Activated naive CD4-positive, alpha-beta T cell treated with anti-CD3 and anti-CD28 coated beads, Interleukin-2, amount 50 U/mL, for 72 hours (primary cell): Measurements from ENCODE around the gene GLE1. TPM values are rescaled to one million over a fixed set of nuclear protein-coding genes. Genes with fewer than 3 reads are reported as not detected.

Experiments
- ATAC-seq, 2 donors: fragments of 150-1000 bp; cut with Tn5 transposase; 2 replicates each; pipeline ENCODE4 v1.10.0; 2021; ENCODE audit warnings: mild to moderate bottlenecking in 2 of 2, moderate library complexity in 2 of 2
- DNase-seq, 2 donors: peaks; one replicate each; pipeline ENCODE4 v3.0.0; 2021 to 2022; ENCODE audit warnings: low spot score in 2 of 2
- H3K27ac Mint-ChIP-seq, 2 donors: one replicate each; pipeline ENCODE4 v1.8.0; 2022; ENCODE audit warnings: mild to moderate bottlenecking in 2 of 2, mixed read lengths in 2 of 2
- H3K36me3 Mint-ChIP-seq, 2 donors: one replicate each; pipeline ENCODE4 v1.8.0; 2022; ENCODE audit warnings: mixed read lengths in 2 of 2
- H3K9me3 Mint-ChIP-seq, 2 donors: one replicate each; pipeline ENCODE4 v1.8.0; 2022; ENCODE audit warnings: mixed read lengths in 2 of 2
- total RNA-seq, 2 donors: library from RNA; stranded (reverse); gene quantifications; one replicate each; pipeline ENCODE4 v1.2.3, GENCODE V29; 2022

The GLE1 gene
- total RNA-seq, 2 donors from 2014 or later, result 51.4 to 57.0 TPM

- H3K36me3 Mint-ChIP-seq, result peaks cover 0 to 11% of the 10 kb centered on the region in 2 donors
These were observed 22.2 kb downstream of the GLE1 start for GRCh38 chr9:128526720-128527119.

GRCh38 chr9:128528445-128529160 lies 24.1 kb downstream of the GLE1 start:
- ATAC-seq (no peak), DNase-seq (no peak)
- Mint-ChIP-seq H3K27ac (peak overlapping the region; percentile 60 to 74), H3K36me3 (peaks cover 0 to 5% of the 10 kb centered on the region in 2 donors), H3K9me3 (no peaks in the 10 kb centered on the region)

More at GRCh38 chr9:128526720-128527119, 22.2 kb downstream of the GLE1 start:
- Mint-ChIP-seq H3K9me3 (no peaks in the 10 kb centered on the region), H3K27ac (no peak overlapping the region)
- no peak for ATAC-seq
- DNase-seq, result no peak

- no peak for ATAC-seq
- no peaks in the 10 kb centered on the region for H3K9me3 Mint-ChIP-seq
- peaks cover 0 to 5% of the 10 kb centered on the region in 2 donors for H3K36me3 Mint-ChIP-seq
- DNase-seq, result no peak
- peak overlapping the region; percentile 46 to 74 for H3K27ac Mint-ChIP-seq
These were observed 24.7 kb downstream of the GLE1 start for GRCh38 chr9:128529191-128529590.

GRCh38 chr9:128532581-128532980 lies 28.1 kb downstream of the GLE1 start:
- Mint-ChIP-seq H3K9me3 (no peaks in the 10 kb centered on the region), H3K27ac (peak overlapping the region in 1 of 2 donors; percentile 91), H3K36me3 (peaks cover 0 to 6% of the 10 kb centered on the region in 2 donors)
- no peak for DNase-seq
- ATAC-seq, result no peak

GRCh38 chr9:128540634-128541360 lies 36.3 kb downstream of the GLE1 start:
- ATAC-seq, result no peak
- Mint-ChIP-seq H3K27ac (peak overlapping the region in 1 of 2 donors; percentile 8), H3K36me3 (peaks cover 0 to 6% of the 10 kb centered on the region in 2 donors), H3K9me3 (no peaks in the 10 kb centered on the region)
- DNase-seq, result no peak

- Mint-ChIP-seq H3K27ac (no peak overlapping the region), H3K9me3 (no peaks in the 10 kb centered on the region), H3K36me3 (peaks cover 0 to under 1% of the 10 kb centered on the region in 2 donors)
- DNase-seq, result no peak
- ATAC-seq, result no peak
These were observed 42.0 kb downstream of the GLE1 start for GRCh38 chr9:128546504-128546903.

GRCh38 chr9:128548876-128549275 lies 44.4 kb downstream of the GLE1 start:
- Mint-ChIP-seq H3K9me3 (no peaks in the 10 kb centered on the region), H3K27ac (no peak overlapping the region), H3K36me3 (peaks cover 0 to 7% of the 10 kb centered on the region in 2 donors)
- DNase-seq, result no peak
- ATAC-seq, result no peak

- H3K27ac Mint-ChIP-seq, result peak overlapping the region; percentile 23 to 51
- no peaks in the 10 kb centered on the region for H3K9me3 Mint-ChIP-seq
- H3K36me3 Mint-ChIP-seq, result peaks cover 0 to 7% of the 10 kb centered on the region in 2 donors
- ATAC-seq (peak; percentile 3 to 42), DNase-seq (peak in 1 of 2 donors; percentile 29)
These were observed 45.7 kb downstream of the GLE1 start for GRCh38 chr9:128550226-128550625.

GRCh38 chr9:128550770-128551656 lies 46.5 kb downstream of the GLE1 start:
- no peak for DNase-seq
- Mint-ChIP-seq H3K27ac (peak overlapping the region; percentile 92 to 98), H3K36me3 (peaks cover 0 to 7% of the 10 kb centered on the region in 2 donors), H3K9me3 (no peaks in the 10 kb centered on the region)
- ATAC-seq, result no peak

- peak overlapping the region; percentile 92 to 98 for H3K27ac Mint-ChIP-seq
- H3K36me3 Mint-ChIP-seq, result peaks cover 0 to 7% of the 10 kb centered on the region in 2 donors
- no peak for ATAC-seq
- H3K9me3 Mint-ChIP-seq, result no peaks in the 10 kb centered on the region
- DNase-seq, result no peak
These were observed 47.2 kb downstream of the GLE1 start for GRCh38 chr9:128551657-128552152.

- ATAC-seq, result peak; percentile 78 to 87
- Mint-ChIP-seq H3K27ac (peak within 1 kb of the TSS; percentile 92 to 98), H3K36me3 (peaks cover 0 to 7% of the 10 kb centered on the region in 2 donors), H3K9me3 (no peaks in the 10 kb centered on the region)
- DNase-seq, result peak; percentile 96 to 98
These were observed 47.7 kb downstream of the GLE1 start, which contains the start of gene SPTAN1 for GRCh38 chr9:128552153-128552743. SPTAN1 (plus strand) TSS chr9:128552587; CDS start chr9:128566741, 14,154 bp downstream.

- ATAC-seq (peak; percentile 37 to 40), DNase-seq (peak in 1 of 2 donors; percentile 49)
- H3K27ac Mint-ChIP-seq, result no peak overlapping the region
- peaks cover 0 to 7% of the 10 kb centered on the region in 2 donors for H3K36me3 Mint-ChIP-seq
- no peaks in the 10 kb centered on the region for H3K9me3 Mint-ChIP-seq
These were observed 48.4 kb downstream of the GLE1 start for GRCh38 chr9:128552744-128553440.

- H3K27ac Mint-ChIP-seq, result no peak overlapping the region
- H3K9me3 Mint-ChIP-seq, result no peaks in the 10 kb centered on the region
- DNase-seq, result no peak
- ATAC-seq, result no peak
- peaks cover 0 to 7% of the 10 kb centered on the region in 2 donors for H3K36me3 Mint-ChIP-seq
These were observed 49.2 kb downstream of the GLE1 start for GRCh38 chr9:128553728-128554127.

GRCh38 chr9:128554155-128554862 lies 49.8 kb downstream of the GLE1 start:
- Mint-ChIP-seq H3K27ac (no peak overlapping the region), H3K36me3 (peaks cover 0 to 7% of the 10 kb centered on the region in 2 donors), H3K9me3 (no peaks in the 10 kb centered on the region)
- DNase-seq (peak in 1 of 2 donors; percentile 11), ATAC-seq (no peak)

GRCh38 chr9:128555180-128555721 lies 50.7 kb downstream of the GLE1 start:
- H3K36me3 Mint-ChIP-seq, result peaks cover 0 to 7% of the 10 kb centered on the region in 2 donors
- no peak overlapping the region for H3K27ac Mint-ChIP-seq
- H3K9me3 Mint-ChIP-seq, result no peaks in the 10 kb centered on the region
- no peak for ATAC-seq
- DNase-seq, result no peak
